Endometrial microvascular endothelial cells (primary cell): Measurements from ENCODE around the gene MORN4. TPM values are rescaled to one million over a fixed set of nuclear protein-coding genes. Genes with fewer than 3 reads are reported as not detected.
"Not testable (repeated sequence)": the region's sequence is repeated elsewhere in the genome, so short reads cannot be mapped to it uniquely, and the experiment has no call there.

ENCODE experiments used
- in situ Hi-C: cut with HindIII; loops from 2 replicates; pipeline ENCODE4 v1.10.0; 2017; ENCODE audit warnings: low sequenced_read_pairs, low pct_unique_long_range_greater_than_20kb; ENCODE audit errors: inconsistent ontology term
- total RNA-seq: library from RNA; depleted of rRNA; stranded (reverse); fragments of >200 nt; gene quantifications from one replicate; pipeline ENCODE4 v1.2.3, GENCODE V29; 2015; ENCODE audit errors: inconsistent ontology term

MORN4 gene
- total RNA-seq, 1 donor from 2014 or later, result 4.7 TPM

- in situ Hi-C loops, result no loop called here
Measured at GRCh38 chr10:97643441-97643985, 10.2 kb upstream of the MORN4 start.

- in situ Hi-C loops, result not testable (repeated sequence)
Measured at GRCh38 chr10:97642471-97643159, 9.3 kb upstream of the MORN4 start.

GRCh38 chr10:97640868-97641811, 7.8 kb upstream of the MORN4 start:
- in situ Hi-C loops, result no loop called here

GRCh38 chr10:97640174-97640867, 7.0 kb upstream of the MORN4 start, which contains the start of gene PI4K2A:
PI4K2A (plus strand) TSS chr10:97640671; CDS start chr10:97640743, 72 bp downstream.
- in situ Hi-C loops, result no loop called here

GRCh38 chr10:97639090-97639489, 5.8 kb upstream of the MORN4 start:
- in situ Hi-C loops, result not testable (repeated sequence)

- in situ Hi-C loops, result no loop called here
Measured at GRCh38 chr10:97635577-97635976, 2.3 kb upstream of the MORN4 start.

GRCh38 chr10:97633921-97634320, 621 bp upstream of the MORN4 start:
- in situ Hi-C loops, result no loop called here

GRCh38 chr10:97631098-97631497, 2.2 kb downstream of the MORN4 start:
- in situ Hi-C loops, result no loop called here

GRCh38 chr10:97629289-97629688, 4.0 kb downstream of the MORN4 start:
- in situ Hi-C loops, result no loop called here

GRCh38 chr10:97628228-97628627, 5.1 kb downstream of the MORN4 start:
- in situ Hi-C loops, result no loop called here

GRCh38 chr10:97627731-97628130, 5.6 kb downstream of the MORN4 start:
- in situ Hi-C loops, result no loop called here

GRCh38 chr10:97623277-97623676, 10.0 kb downstream of the MORN4 start:
- in situ Hi-C loops, result no loop called here

GRCh38 chr10:97618733-97619132, 14.6 kb downstream of the MORN4 start:
- in situ Hi-C loops, result no loop called here

- in situ Hi-C loops, result no loop called here
Measured at GRCh38 chr10:97618285-97618684, 15.0 kb downstream of the MORN4 start.

GRCh38 chr10:97612386-97612785, 20.9 kb downstream of the MORN4 start:
- in situ Hi-C loops, result no loop called here

- in situ Hi-C loops, result no loop called here
Measured at GRCh38 chr10:97611473-97611872, 21.8 kb downstream of the MORN4 start.

GRCh38 chr10:97608991-97609561, 24.2 kb downstream of the MORN4 start:
- in situ Hi-C loops, result no loop called here

- in situ Hi-C loops, result no loop called here
Measured at GRCh38 chr10:97607095-97607636, 26.1 kb downstream of the MORN4 start.
